Gastrocnemius medialis (tissue), 4 donors: ENCODE measurements around the gene MCF2L2. TPM values are rescaled to one million over a fixed set of nuclear protein-coding genes. Genes with fewer than 3 reads are reported as not detected.
A peak's percentile ranks its signal among the peaks of the same experiment; 100 is the strongest.

Experiments
- ATAC-seq, 2 donors: fragments of 150-250 bp; one replicate each; pipeline ENCODE4 v1.9.1; 2016
- DNase-seq, 2 donors: peaks; one replicate each; pipeline ENCODE4 v3.0.0-alpha.2; 2019
- H3K27ac ChIP-seq, 4 donors: fragments of 200-600 bp; sonication (generic); 1 replicate in 1 of 4; 2 replicates in 3 of 4; pipeline ENCODE4 v1.5.1; 2016 to 2018; ENCODE audit warnings: mild to moderate bottlenecking in 2 of 4, moderate library complexity in 1 of 4
- H3K27me3 ChIP-seq, 3 donors: fragments of 200-600 bp; sonication (generic) in 2 of 3; 1 replicate in 1 of 3; 2 replicates in 2 of 3; pipeline versions ENCODE4 v1.5.1 to v1.6.0; 2016 to 2019; ENCODE audit warnings: mild to moderate bottlenecking in 1 of 3, moderate library complexity in 1 of 3
- H3K36me3 ChIP-seq, 2 donors: fragments of 200-600 bp; sonication (generic) in 1 of 2; one replicate each; pipeline ENCODE4 v1.5.1; 2017 to 2018
- H3K4me1 ChIP-seq, 2 donors: fragments of 200-600 bp; sonication (generic) in 1 of 2; one replicate each; pipeline ENCODE4 v1.5.1; 2016 to 2017; ENCODE audit warnings: mild to moderate bottlenecking in 2 of 2
- H3K4me3 ChIP-seq, 4 donors: fragments of 200-600 bp; sonication (generic) in 3 of 4; 1 replicate in 1 of 4; 2 replicates in 3 of 4; pipeline ENCODE4 v1.5.1; 2016 to 2019; ENCODE audit warnings: mild to moderate bottlenecking in 2 of 4
- H3K9me3 ChIP-seq, 3 donors: fragments of 200-600 bp; sonication (generic) in 2 of 3; 1 replicate in 1 of 3; 2 replicates in 2 of 3; pipeline ENCODE4 v1.5.1; 2016 to 2019
- POLR2A ChIP-seq, 2 donors: fragments of 450-650 bp; IDR thresholded peaks; one replicate each; pipeline ENCODE4 v1.6.1; 2017; ENCODE audit warnings: antibody characterized with exemption in 2 of 2, mild to moderate bottlenecking in 2 of 2, moderate library complexity in 2 of 2
- in situ Hi-C, 4 donors: fragments of 200-750 bp; cut with MboI; loops; one replicate each; pipeline versions ENCODE4 v1.15.0 to v1.8.0; 2017; ENCODE audit warnings: low sequenced_read_pairs in 4 of 4
- intact Hi-C: fragments of 100-400 bp; cut with DNase I; formaldehyde crosslinking; loops from one replicate; pipeline ENCODE4 v1.15.1; 2023; ENCODE audit warnings: low total_unique reads
- total RNA-seq, 4 donors: library from RNA; depleted of rRNA; stranded (reverse); fragments of >200 nt; gene quantifications; one replicate each; pipeline versions ENCODE4 v1.1.0 to v1.2.3, GENCODE V29; 2016
- TF ChIP-seq, protein P1 (sequence below), 5 experiments: fragments of 450-650 bp in 3 of 5; fragments of 200-600 bp in 2 of 5; sonication (generic) in 2 of 5; IDR thresholded peaks in 4 of 5; conservative IDR thresholded peaks in 1 of 5; 1 replicate in 4 of 5; 2 replicates in 1 of 5; pipeline ENCODE4 v1.5.1; 2016 to 2019; ENCODE audit warnings: antibody characterized with exemption in 5 of 5, mild to moderate bottlenecking in 3 of 5, moderate library complexity in 3 of 5

MCF2L2 gene
- total RNA-seq, 4 donors from 2014 or later, result 0.27 to 0.61 (median 0.46) TPM

DNA sequence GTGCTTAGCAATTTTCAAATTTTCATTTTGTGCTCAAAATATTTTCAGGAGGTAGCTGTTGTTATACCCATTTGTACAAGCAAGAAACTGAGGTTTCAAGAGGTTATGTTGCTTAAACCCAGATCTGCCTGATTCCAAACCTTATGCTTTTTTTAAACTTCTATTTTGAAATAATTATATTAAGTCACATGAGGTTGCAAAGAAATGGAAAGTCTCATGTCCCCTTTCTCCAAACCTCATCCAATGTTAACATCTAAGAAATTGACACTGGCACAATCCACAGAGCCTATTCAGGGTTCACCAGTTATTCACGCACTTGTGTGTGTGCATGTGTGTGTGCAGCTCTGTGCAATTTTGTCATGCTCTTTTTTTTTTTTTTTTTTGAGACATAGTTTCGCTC lies 140.3 kb downstream of the MCF2L2 start:
- intact Hi-C loops (loop anchor here (5.0 to 10.0 kb wide), 3 partner anchors 349 to 847 kb away; partner anchors contain the start of genes EIF2B5 and KLHL24), in situ Hi-C loops (no loop called here)
- Histone ChIP-seq H3K9me3 (no peaks in the 10 kb centered on the region), H3K27ac (peak overlapping the region; percentile 89 to 99 (median 94)), H3K27me3 (no peaks in the 10 kb centered on the region), H3K4me3 (peak overlapping the region; percentile 38 to 56 (median 46)), H3K36me3 (no peaks in the 10 kb centered on the region), H3K4me1 (peaks cover 45 to 49% of the 10 kb centered on the region in 2 donors)
- DNase-seq (no peak), ATAC-seq (no peak)
- TF ChIP-seq, protein P1, sequence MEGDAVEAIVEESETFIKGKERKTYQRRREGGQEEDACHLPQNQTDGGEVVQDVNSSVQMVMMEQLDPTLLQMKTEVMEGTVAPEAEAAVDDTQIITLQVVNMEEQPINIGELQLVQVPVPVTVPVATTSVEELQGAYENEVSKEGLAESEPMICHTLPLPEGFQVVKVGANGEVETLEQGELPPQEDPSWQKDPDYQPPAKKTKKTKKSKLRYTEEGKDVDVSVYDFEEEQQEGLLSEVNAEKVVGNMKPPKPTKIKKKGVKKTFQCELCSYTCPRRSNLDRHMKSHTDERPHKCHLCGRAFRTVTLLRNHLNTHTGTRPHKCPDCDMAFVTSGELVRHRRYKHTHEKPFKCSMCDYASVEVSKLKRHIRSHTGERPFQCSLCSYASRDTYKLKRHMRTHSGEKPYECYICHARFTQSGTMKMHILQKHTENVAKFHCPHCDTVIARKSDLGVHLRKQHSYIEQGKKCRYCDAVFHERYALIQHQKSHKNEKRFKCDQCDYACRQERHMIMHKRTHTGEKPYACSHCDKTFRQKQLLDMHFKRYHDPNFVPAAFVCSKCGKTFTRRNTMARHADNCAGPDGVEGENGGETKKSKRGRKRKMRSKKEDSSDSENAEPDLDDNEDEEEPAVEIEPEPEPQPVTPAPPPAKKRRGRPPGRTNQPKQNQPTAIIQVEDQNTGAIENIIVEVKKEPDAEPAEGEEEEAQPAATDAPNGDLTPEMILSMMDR (IDR thresholded peaks at IDR 0.05 in 4 of 5, conservative IDR thresholded peaks at IDR 0.05 in 1 of 5), result no peak

DNA sequence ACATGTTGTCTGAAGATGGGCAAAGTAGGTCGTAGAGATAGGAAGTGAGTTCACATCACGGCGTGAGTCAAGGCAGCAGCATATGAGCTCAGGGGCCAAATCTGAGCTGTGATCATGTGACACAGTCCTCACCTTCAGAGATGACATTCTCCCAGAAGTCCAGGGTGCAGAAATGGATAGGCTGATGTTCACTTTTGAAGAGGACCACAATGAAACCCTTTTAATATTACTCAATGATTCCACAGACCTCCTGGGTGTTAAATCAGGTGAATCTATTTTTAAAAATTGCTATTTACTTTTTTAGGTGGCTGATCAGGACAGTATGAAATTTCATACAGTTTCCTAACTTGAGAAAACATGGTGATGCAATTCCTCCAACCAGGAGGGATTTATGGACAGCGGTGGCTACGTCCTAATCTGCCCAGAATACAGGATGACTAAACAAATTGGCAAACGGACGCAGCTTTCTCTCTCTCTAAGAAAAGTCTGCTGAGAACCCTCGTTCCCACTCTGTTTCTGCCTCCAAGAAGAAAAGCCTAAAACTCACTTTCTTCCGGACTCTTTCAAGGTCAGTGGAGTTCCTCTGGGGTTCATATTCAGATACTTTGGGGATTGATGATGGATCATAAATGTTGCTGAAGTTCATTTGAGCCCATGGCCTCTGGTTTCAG lies 141.0 kb downstream of the MCF2L2 start:
- Histone ChIP-seq H3K4me3 (peak overlapping the region; percentile 38 to 56 (median 46)), H3K27me3 (no peaks in the 10 kb centered on the region), H3K36me3 (no peaks in the 10 kb centered on the region), H3K4me1 (peaks cover 44 to 45% of the 10 kb centered on the region in 2 donors), H3K9me3 (no peaks in the 10 kb centered on the region), H3K27ac (peak overlapping the region; percentile 89 to 99 (median 94))
- TF ChIP-seq POLR2A (IDR thresholded peaks at IDR 0.05), result peak; percentile 44 to 85
- TF ChIP-seq, protein P1 (IDR thresholded peaks at IDR 0.05 in 4 of 5, conservative IDR thresholded peaks at IDR 0.05 in 1 of 5), result no peak
- intact Hi-C loops (loop anchor here (1.0 to 10.0 kb wide), 5 partner anchors 8 to 847 kb away; partner anchors contain the start of genes EIF2B5 and KLHL24), in situ Hi-C loops (no loop called here)
- DNase-seq (peak; percentile 85 to 92), ATAC-seq (peak; percentile 79 to 81)

DNA sequence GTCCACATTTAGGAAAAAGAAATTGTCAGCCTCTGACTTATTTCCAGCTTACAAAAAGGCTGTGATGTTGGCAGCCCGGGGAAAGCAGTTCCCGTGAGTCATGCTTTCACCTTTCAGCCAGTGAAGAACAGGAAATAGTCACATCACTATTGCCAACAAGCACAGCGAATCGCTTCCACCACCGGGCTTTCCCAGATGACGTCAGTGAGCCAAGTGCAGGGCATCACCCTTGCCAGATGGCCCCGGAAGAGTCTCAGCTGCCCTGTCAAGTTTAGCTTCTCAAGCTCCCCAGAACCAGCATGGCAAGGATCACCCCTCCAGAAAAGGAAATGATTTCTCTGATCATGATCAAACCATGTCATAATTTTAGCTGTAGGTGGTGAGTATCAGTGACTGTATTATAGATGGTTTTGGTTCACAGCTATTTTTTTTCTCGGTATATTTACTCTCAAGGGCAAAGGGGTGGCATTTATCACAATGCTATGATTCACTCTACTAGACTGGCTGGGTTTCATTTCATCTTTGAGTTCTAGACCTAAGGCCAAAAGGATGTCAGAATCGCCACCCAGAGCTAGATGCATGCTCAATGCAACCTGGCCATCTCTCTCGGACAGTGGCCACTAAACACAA lies 142.5 kb downstream of the MCF2L2 start:
- Histone ChIP-seq H3K4me3 (peak overlapping the region; percentile 12 to 28 (median 16)), H3K27me3 (no peaks in the 10 kb centered on the region), H3K9me3 (no peaks in the 10 kb centered on the region), H3K4me1 (peaks cover 38 to 40% of the 10 kb centered on the region in 2 donors), H3K36me3 (no peaks in the 10 kb centered on the region), H3K27ac (peak overlapping the region; percentile 89 to 99 (median 94))
- intact Hi-C loops (loop anchor here (1.0 to 10.0 kb wide), 7 partner anchors 19 to 849 kb away; partner anchors contain the start of genes B3GNT5, EIF2B5 and KLHL24), in situ Hi-C loops (no loop called here)
- ATAC-seq (peak; percentile 70), DNase-seq (peak; percentile 82 to 93)
- TF ChIP-seq, protein P1 (IDR thresholded peaks at IDR 0.05 in 4 of 5, conservative IDR thresholded peaks at IDR 0.05 in 1 of 5), result no peak
- peak; percentile 24 to 49 for TF ChIP-seq POLR2A (IDR thresholded peaks at IDR 0.05)

DNA sequence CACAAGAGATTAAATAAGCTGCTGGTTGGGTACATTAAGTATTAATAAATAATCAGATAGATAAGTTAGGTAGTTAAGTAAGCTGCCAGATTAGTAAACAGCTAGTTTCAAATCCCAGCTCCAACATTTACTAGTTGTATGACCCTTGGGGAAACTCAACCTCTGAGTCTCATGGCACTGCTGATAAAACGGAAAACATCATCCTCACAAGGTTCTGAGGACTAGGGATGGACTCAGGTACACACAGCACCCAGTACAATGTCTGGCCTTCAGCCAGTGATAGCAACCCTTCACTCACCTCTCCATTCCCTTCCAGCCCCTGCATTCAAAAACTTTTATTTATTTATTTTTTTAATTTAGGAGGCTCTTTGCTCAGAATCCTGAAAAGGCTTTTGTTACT lies 143.1 kb downstream of the MCF2L2 start:
- TF ChIP-seq POLR2A (IDR thresholded peaks at IDR 0.05), result no peak
- TF ChIP-seq, protein P1 (IDR thresholded peaks at IDR 0.05 in 4 of 5, conservative IDR thresholded peaks at IDR 0.05 in 1 of 5), result no peak
- peak; percentile 11 to 24 for ATAC-seq
- in situ Hi-C loops (no loop called here), intact Hi-C loops (loop anchor here (1.0 to 10.0 kb wide), 6 partner anchors 19 to 849 kb away; partner anchors contain the start of genes B3GNT5, EIF2B5 and KLHL24)
- no peak for DNase-seq
- peak overlapping the region in 3 of 4 donors; percentile 12 to 17 (median 13) for H3K4me3 ChIP-seq
- no peaks in the 10 kb centered on the region for H3K36me3 ChIP-seq
- H3K27ac ChIP-seq, result peak overlapping the region; percentile 89 to 99 (median 94)
- peaks cover 32 to 33% of the 10 kb centered on the region in 2 donors for H3K4me1 ChIP-seq
- no peaks in the 10 kb centered on the region for H3K9me3 ChIP-seq
- H3K27me3 ChIP-seq, result no peaks in the 10 kb centered on the region
